Activated T-cell treated with anti-CD3 and anti-CD28 coated beads, Interleukin-2, amount 50 U/mL, for 72 hours (primary cell): ENCODE measurements around the gene ERC1. TPM values are rescaled to one million over a fixed set of nuclear protein-coding genes. Genes with fewer than 3 reads are reported as not detected.
"Not testable (repeated sequence)": the region's sequence is repeated elsewhere in the genome, so short reads cannot be mapped to it uniquely, and the experiment has no call there.

Experiments
- ATAC-seq, 2 donors: fragments of 150-1000 bp; cut with Tn5 transposase; replicated peaks in 1 of 2; 2 replicates each; pipeline ENCODE4 v1.10.0; 2021; ENCODE audit warnings: moderate library complexity in 2 of 2, mild to moderate bottlenecking in 1 of 2
- DNase-seq, 2 donors: peaks; one replicate each; pipeline ENCODE4 v3.0.0; 2021 to 2022; ENCODE audit warnings: mixed read lengths in 1 of 2
- H3K27ac Mint-ChIP-seq: one replicate; pipeline ENCODE4 v1.8.0; 2022; ENCODE audit warnings: mild to moderate bottlenecking, moderate library complexity, mixed read lengths
- H3K27me3 Mint-ChIP-seq: one replicate; pipeline ENCODE4 v1.8.0; 2022; ENCODE audit warnings: low read depth, mixed read lengths
- H3K36me3 Mint-ChIP-seq, 2 donors: one replicate each; pipeline ENCODE4 v1.8.0; 2022; ENCODE audit warnings: mixed read lengths in 2 of 2, mild to moderate bottlenecking in 1 of 2; ENCODE audit not compliant: insufficient read depth in 2 of 2
- H3K4me1 Mint-ChIP-seq: one replicate; pipeline ENCODE4 v1.8.0; 2022; ENCODE audit warnings: low read depth, mixed read lengths
- H3K4me3 Mint-ChIP-seq, 2 donors: one replicate each; pipeline ENCODE4 v1.8.0; 2022; ENCODE audit warnings: mild to moderate bottlenecking in 2 of 2, mixed read lengths in 2 of 2, moderate library complexity in 2 of 2
- H3K9me3 Mint-ChIP-seq, 2 donors: one replicate each; pipeline ENCODE4 v1.8.0; 2022; ENCODE audit warnings: mixed read lengths in 2 of 2
- total RNA-seq, 2 donors: library from RNA; stranded (reverse); gene quantifications; one replicate each; pipeline ENCODE4 v1.2.3, GENCODE V29; 2022

ERC1 gene
- total RNA-seq, 2 donors from 2014 or later, result 27.5 to 28.9 TPM

DNA sequence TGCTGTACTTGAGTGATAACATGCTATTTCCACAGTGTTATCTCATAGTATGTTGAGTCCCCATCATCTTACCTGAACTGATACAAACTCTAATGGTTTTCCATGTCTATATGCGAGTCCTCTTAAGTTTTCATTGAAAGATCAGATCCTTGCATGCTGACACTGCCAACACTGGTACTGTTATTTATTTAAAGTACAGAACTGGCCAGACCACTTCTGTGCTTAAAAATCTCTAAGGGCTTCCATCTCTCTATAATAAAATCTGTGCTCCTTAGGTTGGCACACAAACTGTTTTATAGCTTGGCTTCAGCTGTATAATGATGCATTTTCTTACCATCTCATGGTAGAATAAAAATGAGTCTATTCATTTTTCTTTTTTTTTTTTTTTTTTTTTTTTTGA is 188.1 kb downstream of the ERC1 start:
- H3K4me3 Mint-ChIP-seq, result no peak overlapping the region
- H3K9me3 Mint-ChIP-seq, result no peaks in the 10 kb centered on the region
- H3K27me3 Mint-ChIP-seq, result no peaks in the 10 kb centered on the region
- H3K27ac Mint-ChIP-seq, result no peak overlapping the region
- ATAC-seq, result no peak
- no peak for DNase-seq
- peaks cover 1 to 6% of the 10 kb centered on the region in 2 donors for H3K36me3 Mint-ChIP-seq
- H3K4me1 Mint-ChIP-seq, result no peaks in the 10 kb centered on the region

DNA sequence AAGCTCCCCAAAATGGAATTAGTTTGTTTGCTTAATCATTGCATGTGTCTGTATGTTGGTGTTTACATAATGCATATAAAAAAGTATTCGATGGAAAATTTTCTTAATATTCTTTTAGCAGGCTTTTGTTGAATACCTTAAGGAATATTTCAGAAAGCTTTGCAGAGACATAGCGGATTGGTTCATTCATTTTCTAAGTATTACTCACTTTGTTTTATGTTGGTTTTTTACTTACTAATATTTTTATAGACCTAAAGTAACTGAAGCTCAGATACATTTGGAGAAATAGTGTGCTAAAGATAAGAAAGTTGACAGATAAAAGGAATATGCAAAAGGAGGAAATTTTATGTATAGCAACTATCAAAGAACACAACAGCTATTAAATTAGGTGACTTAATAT is 191.0 kb downstream of the ERC1 start:
- no peak overlapping the region for H3K27ac Mint-ChIP-seq
- H3K9me3 Mint-ChIP-seq, result no peaks in the 10 kb centered on the region
- ATAC-seq, result no peak
- H3K4me3 Mint-ChIP-seq, result no peak overlapping the region
- H3K36me3 Mint-ChIP-seq, result peaks cover 1 to 5% of the 10 kb centered on the region in 2 donors
- H3K4me1 Mint-ChIP-seq, result peaks cover 14% of the 10 kb centered on the region
- DNase-seq, result no peak
- no peaks in the 10 kb centered on the region for H3K27me3 Mint-ChIP-seq

DNA sequence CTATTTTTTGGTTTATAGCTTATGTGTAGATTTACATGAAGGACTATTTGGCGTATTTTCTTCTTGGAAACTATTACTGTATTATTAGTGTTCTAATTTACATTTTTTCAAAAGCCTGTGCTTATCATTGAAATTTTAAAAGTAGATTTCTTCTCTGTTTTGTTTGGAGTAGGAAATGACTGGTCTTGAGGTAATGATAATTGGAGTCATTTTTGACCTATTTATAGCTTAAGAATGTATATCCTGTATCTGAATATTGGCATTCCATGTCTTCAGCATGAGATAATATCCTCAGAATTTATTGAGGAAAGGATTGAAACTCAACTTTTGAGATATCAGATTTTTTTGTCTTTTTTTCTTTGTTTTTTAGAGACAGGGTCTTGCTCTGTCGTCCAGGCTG is 193.4 kb downstream of the ERC1 start:
- peaks cover 1 to 7% of the 10 kb centered on the region in 2 donors for H3K36me3 Mint-ChIP-seq
- no peaks in the 10 kb centered on the region for H3K9me3 Mint-ChIP-seq
- ATAC-seq (no peak), DNase-seq (no peak)
- no peak overlapping the region for H3K4me3 Mint-ChIP-seq
- no peaks in the 10 kb centered on the region for H3K27me3 Mint-ChIP-seq
- no peak overlapping the region for H3K27ac Mint-ChIP-seq
- H3K4me1 Mint-ChIP-seq, result peaks cover 18% of the 10 kb centered on the region

DNA sequence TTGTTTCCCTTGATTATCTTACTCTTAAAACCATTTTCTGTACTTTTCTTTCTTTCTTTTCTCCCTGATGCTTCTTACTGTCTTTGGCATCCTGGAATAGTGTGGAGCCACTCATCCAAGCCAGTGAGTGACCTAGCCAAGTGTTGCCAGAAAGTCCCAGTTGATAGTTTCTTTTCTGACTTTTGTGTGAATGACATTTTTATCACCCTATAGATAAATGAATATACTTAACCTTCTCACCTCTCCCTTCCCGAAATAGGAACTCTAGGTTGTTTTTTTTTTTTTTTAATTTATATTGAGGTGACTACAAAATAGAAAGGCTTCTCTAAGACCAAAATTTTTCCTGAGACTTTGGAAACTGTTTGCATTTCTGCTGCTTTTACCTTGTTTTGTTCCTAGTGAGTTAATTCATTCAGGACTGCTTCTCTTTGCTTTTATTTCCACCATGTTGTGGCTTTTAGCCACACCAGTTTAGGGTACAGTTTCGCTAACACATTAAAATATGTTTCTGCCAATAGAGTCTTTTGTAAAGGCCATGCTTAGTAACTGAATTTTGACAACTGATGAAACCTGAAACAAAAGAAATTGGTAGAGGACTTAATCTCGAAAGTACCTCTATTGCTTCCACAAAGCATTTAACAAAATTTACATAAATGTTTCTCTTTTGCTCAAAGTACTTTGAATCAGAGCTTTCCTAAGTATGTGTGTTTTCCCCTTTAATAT is 194.6 kb downstream of the ERC1 start:
- Mint-ChIP-seq H3K9me3 (no peaks in the 10 kb centered on the region), H3K4me3 (peak overlapping the region in 1 of 2 donors; percentile 70), H3K4me1 (peaks cover 18% of the 10 kb centered on the region), H3K27ac (peak overlapping the region; percentile 91), H3K27me3 (no peaks in the 10 kb centered on the region), H3K36me3 (peaks cover 1 to 9% of the 10 kb centered on the region in 2 donors)
- DNase-seq, result no peak
- peak; percentile 45 to 46 for ATAC-seq

DNA sequence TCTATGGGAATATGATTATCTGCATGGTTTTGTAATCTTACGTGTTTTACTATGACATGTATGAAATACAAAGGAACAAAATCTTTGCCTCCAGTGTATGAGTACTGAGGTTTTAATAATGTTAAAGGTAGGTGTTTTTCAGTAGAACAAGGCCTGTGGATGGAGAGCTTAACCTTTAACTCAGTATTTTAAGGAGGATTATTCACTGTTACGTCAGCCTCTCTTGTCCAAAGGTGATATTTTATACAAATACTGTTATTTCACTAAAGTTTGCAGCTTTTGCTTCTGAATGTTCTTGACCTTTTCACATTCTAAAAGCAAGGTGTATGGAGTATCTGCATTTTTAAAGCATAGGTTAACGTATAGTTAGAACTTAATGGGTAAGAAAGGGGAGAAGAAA is 195.3 kb downstream of the ERC1 start:
- DNase-seq (no peak), ATAC-seq (no peak)
- Mint-ChIP-seq H3K27me3 (no peaks in the 10 kb centered on the region), H3K27ac (peak overlapping the region; percentile 91), H3K4me3 (peak overlapping the region in 1 of 2 donors; percentile 70), H3K36me3 (peaks cover 1 to 9% of the 10 kb centered on the region in 2 donors), H3K9me3 (no peaks in the 10 kb centered on the region), H3K4me1 (peaks cover 18% of the 10 kb centered on the region)

DNA sequence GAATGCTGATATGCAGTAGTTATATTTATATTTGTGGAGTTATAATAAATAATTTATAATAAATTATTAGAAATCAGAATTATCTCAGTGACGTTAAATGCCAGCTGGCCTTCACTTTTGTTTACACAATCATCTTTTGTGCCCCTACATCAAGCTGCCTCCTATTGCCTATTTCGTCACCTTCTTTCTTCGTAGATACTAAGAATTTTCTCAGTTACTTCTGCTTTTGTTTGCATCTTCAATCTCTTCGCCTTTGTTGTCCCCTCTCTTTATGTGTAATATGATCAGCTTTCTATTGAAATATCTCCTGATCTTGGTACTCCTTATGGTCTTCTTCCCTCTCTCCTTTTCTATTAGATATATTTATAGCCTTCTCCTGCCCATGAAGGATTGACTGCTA is 197.0 kb downstream of the ERC1 start:
- peaks cover 1 to 6% of the 10 kb centered on the region in 2 donors for H3K36me3 Mint-ChIP-seq

DNA sequence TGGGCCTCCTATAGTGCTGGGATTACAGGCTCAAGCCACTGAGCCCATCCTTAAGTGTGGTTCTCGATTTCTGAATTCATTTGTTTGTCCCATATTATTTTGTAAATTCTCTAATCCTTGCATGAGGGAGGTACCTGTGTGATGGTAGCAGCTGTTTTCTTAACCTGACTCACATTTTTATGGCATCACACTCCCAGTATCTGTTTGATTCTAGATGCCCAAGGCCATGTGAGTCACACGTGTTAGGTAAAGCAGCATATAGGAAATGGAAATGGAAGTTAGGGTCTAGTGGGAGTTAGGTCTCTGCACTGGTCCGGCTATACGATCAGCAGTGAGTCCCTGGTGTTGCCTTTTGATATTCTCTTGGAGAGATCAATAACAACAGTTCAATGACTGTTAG is 198.1 kb downstream of the ERC1 start:
- peaks cover 18% of the 10 kb centered on the region for H3K4me1 Mint-ChIP-seq
- H3K9me3 Mint-ChIP-seq, result no peaks in the 10 kb centered on the region
- H3K36me3 Mint-ChIP-seq, result peaks cover 0 to 6% of the 10 kb centered on the region in 2 donors
- no peak overlapping the region for H3K27ac Mint-ChIP-seq
- DNase-seq, result no peak
- peak; percentile 25 to 33 for ATAC-seq
- no peak overlapping the region for H3K4me3 Mint-ChIP-seq
- no peaks in the 10 kb centered on the region for H3K27me3 Mint-ChIP-seq

More for the DNA sequence above, 197.0 kb downstream of the ERC1 start:
- no peak for ATAC-seq
- H3K9me3 Mint-ChIP-seq, result no peaks in the 10 kb centered on the region
- DNase-seq, result no peak
- no peak overlapping the region for H3K4me3 Mint-ChIP-seq
- no peaks in the 10 kb centered on the region for H3K27me3 Mint-ChIP-seq
- H3K27ac Mint-ChIP-seq, result no peak overlapping the region
- peaks cover 18% of the 10 kb centered on the region for H3K4me1 Mint-ChIP-seq

DNA sequence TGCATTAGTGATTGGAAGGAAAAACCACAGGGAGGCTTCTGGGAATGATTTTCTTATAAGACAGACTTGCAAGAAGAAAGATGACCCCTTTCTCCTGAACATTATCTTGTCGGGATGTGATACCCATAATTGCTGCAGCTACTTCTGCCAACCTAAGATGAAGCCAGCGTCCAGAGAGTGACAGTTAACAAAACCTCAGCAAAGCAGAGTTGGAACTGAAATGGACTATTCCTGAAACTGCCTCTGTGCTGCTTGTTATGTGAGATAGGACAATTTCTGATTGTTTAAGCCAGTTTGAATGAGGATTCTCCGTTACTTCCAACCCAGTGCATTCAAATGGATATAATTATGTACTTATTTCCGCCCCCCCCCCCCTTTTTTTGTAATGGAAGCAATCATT is 204.5 kb downstream of the ERC1 start:
- Mint-ChIP-seq H3K27ac (no peak overlapping the region), H3K4me1 (no peaks in the 10 kb centered on the region)
- DNase-seq, result no peak

DNA sequence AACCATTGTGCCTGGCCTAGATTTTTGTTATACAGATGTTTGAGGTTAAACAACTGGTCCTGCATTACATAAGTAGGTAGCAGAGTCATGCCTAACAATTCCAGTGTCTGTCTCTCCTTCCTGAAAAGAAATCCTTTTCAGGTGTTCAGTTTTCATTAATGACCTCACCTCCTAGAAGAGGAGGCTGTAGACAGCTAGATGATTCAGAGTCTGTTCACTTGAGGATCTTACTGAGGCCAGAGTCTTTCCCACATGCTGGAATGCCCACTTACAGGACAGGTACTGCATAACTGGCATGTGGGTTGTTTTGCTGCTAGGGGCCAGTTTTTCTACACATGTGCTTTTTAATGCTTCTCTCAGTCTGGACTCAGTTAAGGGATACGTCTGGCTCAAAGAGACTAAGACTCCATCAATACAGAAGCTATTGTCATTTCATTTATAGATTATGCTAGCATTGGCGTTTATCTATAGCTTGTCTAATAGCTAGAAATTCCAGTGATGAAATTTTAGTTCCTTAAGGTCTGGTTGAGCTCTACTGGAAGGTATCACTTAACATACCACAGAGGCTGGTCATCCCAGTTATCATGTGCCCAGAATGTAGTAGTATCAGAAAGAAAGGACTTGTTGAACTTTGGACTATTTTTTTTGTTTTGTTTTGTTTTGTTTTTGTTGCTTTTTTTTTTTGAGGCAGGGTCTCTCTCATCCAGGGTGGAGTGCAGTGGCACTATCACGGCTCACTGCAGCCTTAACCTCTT is 206.4 kb downstream of the ERC1 start:
- ATAC-seq (no peak), DNase-seq (no peak)
- Mint-ChIP-seq H3K27ac (no peak overlapping the region), H3K9me3 (peaks cover 0 to 1% of the 10 kb centered on the region in 2 donors), H3K36me3 (peaks cover 2 to 16% of the 10 kb centered on the region in 2 donors), H3K27me3 (no peaks in the 10 kb centered on the region), H3K4me3 (no peak overlapping the region), H3K4me1 (no peaks in the 10 kb centered on the region)

More for the DNA sequence above, 204.5 kb downstream of the ERC1 start:
- H3K36me3 Mint-ChIP-seq, result peaks cover 2 to 16% of the 10 kb centered on the region in 2 donors
- no peaks in the 10 kb centered on the region for H3K27me3 Mint-ChIP-seq
- H3K4me3 Mint-ChIP-seq, result no peak overlapping the region
- ATAC-seq, result no peak
- peaks cover 0 to 1% of the 10 kb centered on the region in 2 donors for H3K9me3 Mint-ChIP-seq

DNA sequence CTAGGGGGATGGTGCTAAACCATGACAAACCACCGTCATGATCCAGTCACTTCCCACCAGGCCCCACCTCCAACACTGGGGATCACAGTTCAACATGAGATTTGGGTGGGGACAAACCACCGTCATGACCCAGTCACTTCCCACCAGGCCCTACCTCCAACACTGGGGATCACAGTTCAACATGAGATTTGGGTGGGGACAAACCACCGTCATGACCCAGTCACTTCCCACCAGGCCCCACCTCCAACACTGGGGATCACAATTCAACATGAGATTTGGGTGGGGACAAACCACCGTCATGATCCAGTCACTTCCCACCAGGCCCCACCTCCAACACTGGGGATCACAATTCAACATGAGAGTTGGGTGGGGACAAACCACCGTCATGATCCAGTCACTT is 207.8 kb downstream of the ERC1 start:
- H3K36me3 Mint-ChIP-seq, result peaks cover 2 to 16% of the 10 kb centered on the region in 2 donors
- not testable (repeated sequence) for ATAC-seq, H3K9me3 Mint-ChIP-seq, H3K4me1 Mint-ChIP-seq, H3K27me3 Mint-ChIP-seq, DNase-seq, H3K27ac Mint-ChIP-seq, H3K4me3 Mint-ChIP-seq

DNA sequence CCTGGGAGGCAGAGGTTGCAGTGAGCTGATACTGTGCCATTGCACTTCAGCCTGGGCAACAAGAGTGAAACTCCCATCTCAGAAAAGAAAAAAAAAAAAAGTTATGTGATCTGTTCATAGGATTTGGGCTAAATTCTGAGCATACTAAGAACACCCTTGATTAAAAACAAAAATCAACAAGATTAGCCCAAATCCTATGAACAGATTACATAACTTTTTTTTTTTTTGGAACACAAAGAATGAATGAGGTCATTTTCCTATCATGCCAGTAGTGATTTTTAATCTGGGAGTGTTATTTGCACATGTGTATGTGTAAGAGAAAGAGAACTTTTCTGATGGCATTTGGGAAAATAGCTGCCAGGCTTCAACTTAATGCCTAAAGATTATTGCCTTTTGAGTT is 208.7 kb downstream of the ERC1 start:
- H3K27me3 Mint-ChIP-seq, result no peaks in the 10 kb centered on the region
- H3K4me3 Mint-ChIP-seq, result no peak overlapping the region
- H3K36me3 Mint-ChIP-seq, result peaks cover 2 to 16% of the 10 kb centered on the region in 2 donors
- DNase-seq (no peak), ATAC-seq (no peak)
- H3K27ac Mint-ChIP-seq, result no peak overlapping the region
- H3K4me1 Mint-ChIP-seq, result no peaks in the 10 kb centered on the region
- H3K9me3 Mint-ChIP-seq, result peaks cover 0 to 1% of the 10 kb centered on the region in 2 donors

DNA sequence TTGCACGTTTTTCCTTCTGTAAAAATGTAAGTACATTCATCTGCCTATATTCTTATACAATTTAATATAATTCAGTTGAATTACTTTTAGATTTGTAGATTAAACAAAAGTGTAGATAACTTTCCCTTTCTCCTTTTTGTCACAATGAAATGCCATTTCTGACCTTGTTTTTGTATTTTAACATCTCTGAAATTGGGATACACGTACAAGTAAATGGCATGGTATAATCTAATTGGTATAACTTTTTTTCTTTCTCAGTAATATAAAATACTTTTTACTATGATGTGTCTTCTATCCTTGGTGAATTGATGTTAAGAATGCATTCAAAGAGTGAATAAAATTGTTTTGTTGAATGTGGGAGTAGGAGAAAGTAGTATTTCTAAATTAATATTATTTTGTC is 210.0 kb downstream of the ERC1 start:
- H3K4me3 Mint-ChIP-seq, result no peak overlapping the region
- H3K4me1 Mint-ChIP-seq, result peaks cover 6% of the 10 kb centered on the region
- no peak for ATAC-seq

DNA sequence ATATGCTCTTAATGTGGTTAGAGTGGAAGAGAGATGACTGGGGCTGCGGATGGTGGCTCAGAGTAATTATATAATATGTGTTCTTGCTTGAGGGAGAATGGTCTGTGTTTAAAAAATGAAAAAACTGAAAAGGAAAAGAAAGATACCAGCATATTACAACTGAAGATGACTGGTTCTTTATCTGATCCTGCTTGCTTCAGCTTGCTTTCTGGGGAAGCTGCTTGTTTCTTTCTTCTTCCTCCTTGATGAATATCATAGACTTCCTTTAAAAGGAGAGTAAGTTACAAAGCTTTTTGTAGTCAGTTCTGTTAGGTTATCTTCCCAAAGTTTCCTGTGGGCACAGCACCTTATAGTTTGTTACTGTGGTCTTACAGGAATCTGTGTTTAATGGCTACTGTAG is 210.9 kb downstream of the ERC1 start:
- H3K36me3 Mint-ChIP-seq, result peaks cover 2 to 16% of the 10 kb centered on the region in 2 donors
- H3K27me3 Mint-ChIP-seq, result no peaks in the 10 kb centered on the region
- H3K4me1 Mint-ChIP-seq, result peaks cover 11% of the 10 kb centered on the region
- DNase-seq (no peak), ATAC-seq (no peak)
- peak overlapping the region; percentile 63 for H3K27ac Mint-ChIP-seq
- peaks cover 0 to 1% of the 10 kb centered on the region in 2 donors for H3K9me3 Mint-ChIP-seq
- no peak overlapping the region for H3K4me3 Mint-ChIP-seq

More for the DNA sequence above, 210.0 kb downstream of the ERC1 start:
- DNase-seq, result no peak
- Mint-ChIP-seq H3K36me3 (peaks cover 2 to 16% of the 10 kb centered on the region in 2 donors), H3K27me3 (no peaks in the 10 kb centered on the region), H3K27ac (no peak overlapping the region), H3K9me3 (peaks cover 0 to 1% of the 10 kb centered on the region in 2 donors)
